GM10266 (cell line): ENCODE data around the gene IPMK.
"Not testable (repeated sequence)": the region's sequence is repeated elsewhere in the genome, so short reads cannot be mapped to it uniquely, and the experiment has no call there.

Source experiments
- DNase-seq: peaks from one replicate; pipeline ENCODE4 v3.0.0; 2012; ENCODE audit errors: extremely low spot score
- TF ChIP-seq, protein P1 (sequence below): IDR thresholded peaks from 2 replicates; pipeline ENCODE4 v1.5.1; 2012; ENCODE audit warnings: mild to moderate bottlenecking, low read depth; ENCODE audit not compliant: control insufficient read depth, insufficient read depth; ENCODE audit errors: missing control alignments

Gene IPMK

GRCh38 chr10:58175990-58176900 lies 91.4 kb downstream of the IPMK start:
- TF ChIP-seq, protein P1, sequence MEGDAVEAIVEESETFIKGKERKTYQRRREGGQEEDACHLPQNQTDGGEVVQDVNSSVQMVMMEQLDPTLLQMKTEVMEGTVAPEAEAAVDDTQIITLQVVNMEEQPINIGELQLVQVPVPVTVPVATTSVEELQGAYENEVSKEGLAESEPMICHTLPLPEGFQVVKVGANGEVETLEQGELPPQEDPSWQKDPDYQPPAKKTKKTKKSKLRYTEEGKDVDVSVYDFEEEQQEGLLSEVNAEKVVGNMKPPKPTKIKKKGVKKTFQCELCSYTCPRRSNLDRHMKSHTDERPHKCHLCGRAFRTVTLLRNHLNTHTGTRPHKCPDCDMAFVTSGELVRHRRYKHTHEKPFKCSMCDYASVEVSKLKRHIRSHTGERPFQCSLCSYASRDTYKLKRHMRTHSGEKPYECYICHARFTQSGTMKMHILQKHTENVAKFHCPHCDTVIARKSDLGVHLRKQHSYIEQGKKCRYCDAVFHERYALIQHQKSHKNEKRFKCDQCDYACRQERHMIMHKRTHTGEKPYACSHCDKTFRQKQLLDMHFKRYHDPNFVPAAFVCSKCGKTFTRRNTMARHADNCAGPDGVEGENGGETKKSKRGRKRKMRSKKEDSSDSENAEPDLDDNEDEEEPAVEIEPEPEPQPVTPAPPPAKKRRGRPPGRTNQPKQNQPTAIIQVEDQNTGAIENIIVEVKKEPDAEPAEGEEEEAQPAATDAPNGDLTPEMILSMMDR = no peak
- no peak for DNase-seq

GRCh38 chr10:58174831-58175230 lies 92.9 kb downstream of the IPMK start:
- no peak for DNase-seq
- TF ChIP-seq, protein P1 = no peak

GRCh38 chr10:58173391-58173790 lies 94.3 kb downstream of the IPMK start:
- no peak for DNase-seq
- TF ChIP-seq, protein P1 = no peak

- TF ChIP-seq, protein P1 = no peak
- DNase-seq = no peak
Observed at GRCh38 chr10:58171146-58171545, 96.5 kb downstream of the IPMK start.

- TF ChIP-seq, protein P1 = no peak
- DNase-seq = no peak
Observed at GRCh38 chr10:58164517-58164916, 103.2 kb downstream of the IPMK start.

- no peak for DNase-seq
Observed at GRCh38 chr10:58158806-58159205, 108.9 kb downstream of the IPMK start.

DNA sequence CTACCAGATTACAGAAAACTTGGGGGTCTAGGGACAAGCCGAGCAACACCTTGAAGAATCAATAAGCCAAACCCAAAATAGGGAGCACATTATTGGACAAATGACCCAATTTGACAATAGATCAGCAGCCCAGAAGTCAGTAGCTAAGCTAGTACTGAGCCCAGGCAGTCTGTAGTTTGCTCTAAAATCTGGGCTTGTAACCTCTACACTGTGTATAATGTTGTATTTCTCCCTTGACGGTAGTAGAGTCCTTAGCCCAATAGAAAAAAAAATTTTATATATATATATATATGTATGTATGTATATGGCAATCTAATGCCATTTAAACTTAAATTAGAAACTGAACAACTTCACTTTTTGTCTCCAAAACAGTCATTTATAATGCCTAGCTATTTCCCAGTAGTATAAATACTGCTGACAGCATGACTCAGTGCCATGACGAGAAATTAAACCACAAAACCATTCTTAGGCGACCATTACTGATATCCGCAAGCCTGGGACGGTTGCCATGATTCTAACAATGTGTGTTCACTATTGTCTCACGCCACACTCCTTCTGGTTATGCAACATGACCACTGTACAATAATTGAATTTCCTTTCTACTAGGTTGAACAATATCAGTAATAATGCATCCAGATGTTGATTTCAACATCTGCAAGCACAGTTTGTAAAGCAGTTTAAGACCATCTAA lies 110.5 kb downstream of the IPMK start:
- no peak for DNase-seq

More at GRCh38 chr10:58158806-58159205, 108.9 kb downstream of the IPMK start:
- TF ChIP-seq, protein P1 = no peak

DNA sequence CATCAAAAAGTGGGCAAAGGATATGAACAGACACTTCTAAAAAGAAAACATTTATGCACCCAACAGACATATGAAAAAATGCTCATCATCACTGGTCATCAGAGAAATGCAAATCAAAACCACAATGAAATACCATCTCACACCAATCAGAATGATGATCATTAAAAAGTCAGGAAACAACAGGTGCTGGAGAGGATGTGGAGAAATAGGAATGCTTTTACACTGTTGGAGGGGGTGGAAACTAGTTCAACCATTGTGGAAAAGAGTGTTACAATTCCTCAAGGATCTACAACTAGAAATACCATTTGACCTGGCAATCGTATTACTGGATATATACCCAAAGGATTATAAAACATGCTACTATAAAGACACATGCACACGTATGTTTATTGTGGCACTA lies 111.8 kb downstream of the IPMK start:
- not testable (repeated sequence) for DNase-seq

More for the DNA sequence above, 110.5 kb downstream of the IPMK start:
- TF ChIP-seq, protein P1 = no peak
